HEK293 (cell line): Measurements from ENCODE around the gene HOTAIR.

ENCODE experiments used
- GLI2 ChIP-seq: fragments of 450-650 bp; formaldehyde crosslinking; IDR thresholded peaks from 2 replicates; pipeline ENCODE4; 2017; ENCODE audit warnings: missing biosample characterization, missing genetic modification characterization, low read depth, borderline replicate concordance
- HOXC10 ChIP-seq: sonication (generic); formaldehyde crosslinking; IDR thresholded peaks from 2 replicates; pipeline ENCODE4 v1.8.1; 2023; ENCODE audit warnings: mild to moderate bottlenecking, missing genetic modification reagents
- IKZF3 ChIP-seq: fragments of 450-650 bp; IDR thresholded peaks from 2 replicates; pipeline ENCODE4 v1.5.0; 2018; ENCODE audit warnings: missing biosample characterization, mild to moderate bottlenecking, missing genetic modification characterization, moderate library complexity
- KLF16 ChIP-seq: fragments of 450-650 bp; formaldehyde crosslinking; IDR thresholded peaks from 2 replicates; pipeline ENCODE4 v1.5.1; 2017; ENCODE audit warnings: missing biosample characterization, missing genetic modification characterization
- KLF8 ChIP-seq: fragments of 450-650 bp; formaldehyde crosslinking; IDR thresholded peaks from 2 replicates; pipeline ENCODE4 v1.5.1; 2016; ENCODE audit warnings: missing biosample characterization, missing genetic modification characterization
- REPIN1 ChIP-seq: fragments of 450-650 bp; formaldehyde crosslinking; IDR thresholded peaks from 2 replicates; pipeline ENCODE4 v1.5.1; 2017; ENCODE audit warnings: missing biosample characterization, missing genetic modification characterization, low read depth
- SCRT1 ChIP-seq: fragments of 450-650 bp; formaldehyde crosslinking; IDR thresholded peaks from 2 replicates; pipeline ENCODE4 v1.5.1; 2016; ENCODE audit warnings: missing biosample characterization, missing genetic modification characterization, borderline replicate concordance
- SP3 ChIP-seq: fragments of 450-650 bp; formaldehyde crosslinking; IDR thresholded peaks from 2 replicates; pipeline ENCODE4 v1.5.1; 2016; ENCODE audit warnings: missing biosample characterization, missing genetic modification characterization
- TCF7L2 ChIP-seq: IDR thresholded peaks from 2 replicates; pipeline ENCODE4 v1.6.1; 2011; ENCODE audit warnings: low read depth, mild to moderate bottlenecking, inconsistent platforms, low read length, moderate library complexity, borderline replicate concordance
- ZEB2 ChIP-seq: fragments of 450-650 bp; formaldehyde crosslinking; IDR thresholded peaks from 2 replicates; pipeline ENCODE4 v1.5.1; 2016; ENCODE audit warnings: missing biosample characterization, missing genetic modification characterization
- ZNF140 ChIP-seq: fragments of 450-650 bp; formaldehyde crosslinking; IDR thresholded peaks from 2 replicates; pipeline ENCODE4 v1.5.1; 2016; ENCODE audit warnings: missing biosample characterization, missing genetic modification characterization
- ZNF155 ChIP-seq: fragments of 450-650 bp; formaldehyde crosslinking; IDR thresholded peaks from 2 replicates; pipeline ENCODE4 v1.5.1; 2016; ENCODE audit warnings: missing biosample characterization, missing genetic modification characterization
- ZNF175 ChIP-seq: fragments of 450-650 bp; formaldehyde crosslinking; IDR thresholded peaks from 2 replicates; pipeline ENCODE4 v1.5.1; 2016; ENCODE audit warnings: missing biosample characterization, missing genetic modification characterization
- ZNF2 ChIP-seq: fragments of 450-650 bp; formaldehyde crosslinking; IDR thresholded peaks from 2 replicates; pipeline ENCODE4 v1.5.1; 2016; ENCODE audit warnings: missing biosample characterization, missing genetic modification characterization
- ZNF341 ChIP-seq: fragments of 450-650 bp; formaldehyde crosslinking; IDR thresholded peaks from 2 replicates; pipeline ENCODE4; 2016; ENCODE audit warnings: low read depth, missing biosample characterization, missing genetic modification characterization
- ZNF37A ChIP-seq: fragments of 450-650 bp; IDR thresholded peaks from 2 replicates; pipeline ENCODE4 v1.5.1; 2018; ENCODE audit warnings: missing biosample characterization, missing genetic modification characterization
- ZNF426 ChIP-seq: fragments of 450-650 bp; formaldehyde crosslinking; IDR thresholded peaks from 2 replicates; pipeline ENCODE4 v1.5.1; 2017; ENCODE audit warnings: missing biosample characterization, missing genetic modification characterization, mild to moderate bottlenecking, inconsistent platforms, moderate library complexity
- ZNF514 ChIP-seq: fragments of 450-650 bp; formaldehyde crosslinking; IDR thresholded peaks from 2 replicates; pipeline ENCODE4 v1.5.1; 2016; ENCODE audit warnings: missing biosample characterization, missing genetic modification characterization
- ZNF560 ChIP-seq: fragments of 450-650 bp; formaldehyde crosslinking; IDR thresholded peaks from 2 replicates; pipeline ENCODE4 v1.5.1; 2017; ENCODE audit warnings: missing biosample characterization, missing genetic modification characterization, borderline replicate concordance
- ZNF600 ChIP-seq: fragments of 450-650 bp; formaldehyde crosslinking; IDR thresholded peaks from 2 replicates; pipeline ENCODE4 v1.5.1; 2016; ENCODE audit warnings: missing biosample characterization, missing genetic modification characterization
- ZNF660 ChIP-seq: fragments of 450-650 bp; IDR thresholded peaks from 2 replicates; pipeline ENCODE4 v1.5.1; 2018; ENCODE audit warnings: missing biosample characterization, mild to moderate bottlenecking, missing genetic modification characterization
- ZNF768 ChIP-seq: fragments of 450-650 bp; formaldehyde crosslinking; IDR thresholded peaks from 2 replicates; pipeline ENCODE4 v1.5.1; 2018; ENCODE audit warnings: missing biosample characterization, mild to moderate bottlenecking, missing genetic modification characterization
- ZNF777 ChIP-seq: fragments of 450-650 bp; formaldehyde crosslinking; IDR thresholded peaks from 2 replicates; pipeline ENCODE4 v1.5.1; 2017; ENCODE audit warnings: missing biosample characterization, missing genetic modification characterization, borderline replicate concordance
- ZNF837 ChIP-seq: fragments of 450-650 bp; formaldehyde crosslinking; IDR thresholded peaks from 2 replicates; pipeline ENCODE4 v1.5.1; 2016; ENCODE audit warnings: missing biosample characterization, missing genetic modification characterization
- ZSCAN16 ChIP-seq: fragments of 450-650 bp; formaldehyde crosslinking; IDR thresholded peaks from 2 replicates; pipeline ENCODE4 v1.5.1; 2016; ENCODE audit warnings: missing biosample characterization, missing genetic modification characterization
- TF ChIP-seq, protein P1 (sequence below): fragments of 450-650 bp; formaldehyde crosslinking; IDR thresholded peaks from 2 replicates; pipeline ENCODE4 v1.5.1; 2016; ENCODE audit warnings: missing biosample characterization, missing genetic modification characterization
- TF ChIP-seq, protein P2 (sequence below): fragments of 450-650 bp; formaldehyde crosslinking; IDR thresholded peaks from 2 replicates; pipeline ENCODE4 v1.5.1; 2016; ENCODE audit warnings: missing biosample characterization, missing genetic modification characterization
- TF ChIP-seq, protein P3 (sequence below): fragments of 450-650 bp; formaldehyde crosslinking; IDR thresholded peaks from 2 replicates; pipeline ENCODE4 v1.5.1; 2016; ENCODE audit warnings: missing biosample characterization, missing genetic modification characterization
- TF ChIP-seq, protein P4 (sequence below): fragments of 450-650 bp; formaldehyde crosslinking; IDR thresholded peaks from 2 replicates; pipeline ENCODE4; 2016; ENCODE audit warnings: missing biosample characterization, missing genetic modification characterization
- TF ChIP-seq, protein P5 (sequence below): fragments of 450-650 bp; formaldehyde crosslinking; IDR thresholded peaks from 2 replicates; pipeline ENCODE4 v1.5.1; 2016; ENCODE audit warnings: missing biosample characterization, missing genetic modification characterization
- TF ChIP-seq, protein P6 (sequence below): fragments of 450-650 bp; formaldehyde crosslinking; IDR thresholded peaks from 2 replicates; pipeline ENCODE4 v1.5.1; 2016; ENCODE audit warnings: missing biosample characterization, missing genetic modification characterization

HOTAIR gene

DNA sequence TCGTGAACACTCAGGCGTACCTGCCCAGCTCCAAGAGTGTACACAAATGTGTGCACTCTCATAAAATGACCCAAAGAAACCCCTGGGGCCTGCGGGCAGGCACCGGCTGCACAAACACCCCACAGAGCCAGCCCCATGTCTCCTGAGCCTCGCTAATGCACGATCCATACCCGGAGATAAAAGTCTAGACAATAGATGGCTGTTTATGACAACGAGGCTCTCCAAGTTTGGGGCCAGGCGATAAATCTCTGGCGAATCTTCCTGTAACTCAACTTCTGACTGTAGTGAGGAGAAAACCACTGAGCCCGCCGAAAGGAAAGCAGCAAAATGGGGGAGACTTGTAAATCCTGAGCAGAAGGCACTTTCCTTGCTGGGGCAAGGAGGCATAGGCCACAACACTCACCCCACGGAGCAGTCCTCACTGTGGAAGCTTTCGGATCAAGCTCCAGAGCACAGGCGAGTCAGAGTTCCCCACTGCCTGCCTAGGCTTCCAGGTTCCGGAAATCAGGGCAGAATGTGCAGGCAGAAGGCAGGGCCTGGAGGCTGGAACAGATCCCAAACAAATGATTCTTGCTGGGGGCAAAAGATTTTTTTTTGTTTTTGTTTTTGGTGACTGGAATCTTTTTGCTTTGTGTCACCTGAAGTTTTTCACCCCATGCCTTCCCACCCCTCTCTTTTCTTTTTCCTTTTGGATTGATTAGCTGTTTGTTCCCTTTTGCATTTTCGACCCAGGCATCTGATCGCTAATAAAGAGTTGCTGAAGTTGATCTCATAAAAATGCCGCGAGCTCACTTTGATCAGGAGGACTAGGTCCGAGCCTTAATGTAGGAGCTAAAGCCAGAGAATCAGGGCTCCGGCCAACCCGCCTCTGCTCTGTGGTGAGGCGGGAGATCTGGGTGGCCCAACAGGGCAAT lies 6.3 kb downstream of the HOTAIR start (continued):
- TF ChIP-seq, protein P1, sequence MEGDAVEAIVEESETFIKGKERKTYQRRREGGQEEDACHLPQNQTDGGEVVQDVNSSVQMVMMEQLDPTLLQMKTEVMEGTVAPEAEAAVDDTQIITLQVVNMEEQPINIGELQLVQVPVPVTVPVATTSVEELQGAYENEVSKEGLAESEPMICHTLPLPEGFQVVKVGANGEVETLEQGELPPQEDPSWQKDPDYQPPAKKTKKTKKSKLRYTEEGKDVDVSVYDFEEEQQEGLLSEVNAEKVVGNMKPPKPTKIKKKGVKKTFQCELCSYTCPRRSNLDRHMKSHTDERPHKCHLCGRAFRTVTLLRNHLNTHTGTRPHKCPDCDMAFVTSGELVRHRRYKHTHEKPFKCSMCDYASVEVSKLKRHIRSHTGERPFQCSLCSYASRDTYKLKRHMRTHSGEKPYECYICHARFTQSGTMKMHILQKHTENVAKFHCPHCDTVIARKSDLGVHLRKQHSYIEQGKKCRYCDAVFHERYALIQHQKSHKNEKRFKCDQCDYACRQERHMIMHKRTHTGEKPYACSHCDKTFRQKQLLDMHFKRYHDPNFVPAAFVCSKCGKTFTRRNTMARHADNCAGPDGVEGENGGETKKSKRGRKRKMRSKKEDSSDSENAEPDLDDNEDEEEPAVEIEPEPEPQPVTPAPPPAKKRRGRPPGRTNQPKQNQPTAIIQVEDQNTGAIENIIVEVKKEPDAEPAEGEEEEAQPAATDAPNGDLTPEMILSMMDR (tag by site-specific recombination): no peak
- TF ChIP-seq, protein P2, sequence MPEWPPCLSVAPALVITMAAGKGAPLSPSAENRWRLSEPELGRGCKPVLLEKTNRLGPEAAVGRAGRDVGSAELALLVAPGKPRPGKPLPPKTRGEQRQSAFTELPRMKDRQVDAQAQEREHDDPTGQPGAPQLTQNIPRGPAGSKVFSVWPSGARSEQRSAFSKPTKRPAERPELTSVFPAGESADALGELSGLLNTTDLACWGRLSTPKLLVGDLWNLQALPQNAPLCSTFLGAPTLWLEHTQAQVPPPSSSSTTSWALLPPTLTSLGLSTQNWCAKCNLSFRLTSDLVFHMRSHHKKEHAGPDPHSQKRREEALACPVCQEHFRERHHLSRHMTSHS (tag by site-specific recombination): no peak
- TF ChIP-seq HOXC10 (no peak), ZNF560 (tag by site-specific recombination) (no peak), ZNF837 (tag by site-specific recombination) (no peak), ZNF426 (tag by site-specific recombination) (no peak), ZNF768 (tag by site-specific recombination) (no peak), ZNF37A (tag by site-specific recombination) (no peak), GLI2 (tag by site-specific recombination) (no peak), IKZF3 (tag by site-specific recombination) (0 out of 2 replicates have a peak, but pooled peaks have one; percentile 44), ZSCAN16 (tag by site-specific recombination) (peak; percentile 67; the same call in 1 of the 2 replicates), ZEB2 (tag by site-specific recombination) (no peak; the same call in 1 of the 2 replicates), ZNF341 (no peak), KLF16 (tag by site-specific recombination) (no peak), ZNF155 (tag by site-specific recombination) (no peak), ZNF600 (tag by site-specific recombination) (peak; percentile 95), ZNF175 (tag by site-specific recombination) (no peak), ZNF140 (tag by site-specific recombination) (no peak), ZNF2 (tag by site-specific recombination) (0 out of 2 replicates have a peak, but pooled peaks have one; percentile 58), KLF8 (no peak; the same call in 1 of the 2 replicates), REPIN1 (tag by site-specific recombination) (no peak), SCRT1 (tag by site-specific recombination) (no peak), ZNF514 (tag by site-specific recombination) (no peak), SP3 (tag by site-specific recombination) (no peak), ZNF777 (tag by site-specific recombination) (no peak), TCF7L2 (no peak), ZNF660 (0 out of 2 replicates have a peak, but pooled peaks have one; percentile 30)
- TF ChIP-seq, protein P3, sequence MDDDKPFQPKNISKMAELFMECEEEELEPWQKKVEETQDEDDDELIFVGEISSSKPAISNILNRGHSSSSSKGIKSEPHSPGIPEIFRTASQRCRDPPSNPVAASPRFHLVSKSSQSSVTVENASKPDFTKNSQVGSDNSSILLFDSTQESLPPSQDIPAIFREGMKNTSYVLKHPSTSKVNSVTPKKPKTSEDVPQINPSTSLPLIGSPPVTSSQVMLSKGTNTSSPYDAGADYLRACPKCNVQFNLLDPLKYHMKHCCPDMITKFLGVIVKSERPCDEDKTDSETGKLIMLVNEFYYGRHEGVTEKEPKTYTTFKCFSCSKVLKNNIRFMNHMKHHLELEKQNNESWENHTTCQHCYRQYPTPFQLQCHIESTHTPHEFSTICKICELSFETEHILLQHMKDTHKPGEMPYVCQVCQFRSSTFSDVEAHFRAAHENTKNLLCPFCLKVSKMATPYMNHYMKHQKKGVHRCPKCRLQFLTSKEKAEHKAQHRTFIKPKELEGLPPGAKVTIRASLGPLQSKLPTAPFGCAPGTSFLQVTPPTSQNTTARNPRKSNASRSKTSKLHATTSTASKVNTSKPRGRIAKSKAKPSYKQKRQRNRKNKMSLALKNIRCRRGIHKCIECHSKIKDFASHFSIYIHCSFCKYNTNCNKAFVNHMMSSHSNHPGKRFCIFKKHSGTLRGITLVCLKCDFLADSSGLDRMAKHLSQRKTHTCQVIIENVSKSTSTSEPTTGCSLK: no peak
- TF ChIP-seq, protein P4, sequence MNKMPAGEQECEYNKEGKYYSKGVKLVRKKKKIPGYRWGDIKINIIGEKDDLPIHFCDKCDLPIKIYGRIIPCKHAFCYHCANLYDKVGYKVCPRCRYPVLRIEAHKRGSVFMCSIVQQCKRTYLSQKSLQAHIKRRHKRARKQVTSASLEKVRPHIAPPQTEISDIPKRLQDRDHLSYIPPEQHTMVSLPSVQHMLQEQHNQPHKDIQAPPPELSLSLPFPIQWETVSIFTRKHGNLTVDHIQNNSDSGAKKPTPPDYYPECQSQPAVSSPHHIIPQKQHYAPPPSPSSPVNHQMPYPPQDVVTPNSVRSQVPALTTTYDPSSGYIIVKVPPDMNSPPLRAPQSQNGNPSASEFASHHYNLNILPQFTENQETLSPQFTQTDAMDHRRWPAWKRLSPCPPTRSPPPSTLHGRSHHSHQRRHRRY (tag by site-specific recombination): no peak
- TF ChIP-seq, protein P5, sequence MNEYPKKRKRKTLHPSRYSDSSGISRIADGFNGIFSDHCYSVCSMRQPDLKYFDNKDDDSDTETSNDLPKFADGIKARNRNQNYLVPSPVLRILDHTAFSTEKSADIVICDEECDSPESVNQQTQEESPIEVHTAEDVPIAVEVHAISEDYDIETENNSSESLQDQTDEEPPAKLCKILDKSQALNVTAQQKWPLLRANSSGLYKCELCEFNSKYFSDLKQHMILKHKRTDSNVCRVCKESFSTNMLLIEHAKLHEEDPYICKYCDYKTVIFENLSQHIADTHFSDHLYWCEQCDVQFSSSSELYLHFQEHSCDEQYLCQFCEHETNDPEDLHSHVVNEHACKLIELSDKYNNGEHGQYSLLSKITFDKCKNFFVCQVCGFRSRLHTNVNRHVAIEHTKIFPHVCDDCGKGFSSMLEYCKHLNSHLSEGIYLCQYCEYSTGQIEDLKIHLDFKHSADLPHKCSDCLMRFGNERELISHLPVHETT: no peak; the same call in 1 of the 2 replicates
- TF ChIP-seq, protein P6, sequence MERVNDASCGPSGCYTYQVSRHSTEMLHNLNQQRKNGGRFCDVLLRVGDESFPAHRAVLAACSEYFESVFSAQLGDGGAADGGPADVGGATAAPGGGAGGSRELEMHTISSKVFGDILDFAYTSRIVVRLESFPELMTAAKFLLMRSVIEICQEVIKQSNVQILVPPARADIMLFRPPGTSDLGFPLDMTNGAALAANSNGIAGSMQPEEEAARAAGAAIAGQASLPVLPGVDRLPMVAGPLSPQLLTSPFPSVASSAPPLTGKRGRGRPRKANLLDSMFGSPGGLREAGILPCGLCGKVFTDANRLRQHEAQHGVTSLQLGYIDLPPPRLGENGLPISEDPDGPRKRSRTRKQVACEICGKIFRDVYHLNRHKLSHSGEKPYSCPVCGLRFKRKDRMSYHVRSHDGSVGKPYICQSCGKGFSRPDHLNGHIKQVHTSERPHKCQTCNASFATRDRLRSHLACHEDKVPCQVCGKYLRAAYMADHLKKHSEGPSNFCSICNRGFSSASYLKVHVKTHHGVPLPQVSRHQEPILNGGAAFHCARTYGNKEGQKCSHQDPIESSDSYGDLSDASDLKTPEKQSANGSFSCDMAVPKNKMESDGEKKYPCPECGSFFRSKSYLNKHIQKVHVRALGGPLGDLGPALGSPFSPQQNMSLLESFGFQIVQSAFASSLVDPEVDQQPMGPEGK: peak; percentile 13; the same call in 1 of the 2 replicates
